ENCODE measurements around the gene SRSF7. TPM values are rescaled to one million over a fixed set of nuclear protein-coding genes. Genes with fewer than 3 reads are reported as not detected.

Gene SRSF7
- total RNA-seq, 1 donor from 2014 or later = 133 TPM

DNA sequence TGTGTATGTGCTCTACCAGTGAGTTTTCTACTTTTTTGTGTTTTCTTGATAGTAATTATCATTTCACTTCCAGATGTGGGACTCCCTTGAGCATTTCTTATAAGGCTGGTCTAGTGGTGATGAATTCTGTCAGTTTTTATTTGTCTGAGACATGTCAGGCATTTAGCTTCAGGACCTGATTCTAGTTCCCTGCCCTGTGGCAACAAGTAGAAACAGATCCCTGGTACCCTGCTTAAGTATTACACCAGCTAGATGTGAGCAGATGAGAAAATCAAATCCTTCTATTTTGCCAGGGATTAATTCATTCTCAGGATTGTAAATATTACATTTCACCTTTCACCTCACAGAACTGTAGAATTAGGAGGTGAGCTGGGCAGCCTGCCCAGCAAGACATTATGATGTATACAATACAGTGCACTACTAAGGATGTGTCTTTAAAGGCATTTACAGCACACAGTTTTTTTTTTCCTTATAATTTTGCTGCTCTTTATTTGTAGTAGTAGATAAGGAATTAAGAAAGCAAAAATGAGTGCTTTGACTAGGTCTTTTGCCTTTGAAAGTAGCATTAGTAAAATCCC, 50.2 kb downstream of the SRSF7 start:
- DNase-seq = no peak

DNA sequence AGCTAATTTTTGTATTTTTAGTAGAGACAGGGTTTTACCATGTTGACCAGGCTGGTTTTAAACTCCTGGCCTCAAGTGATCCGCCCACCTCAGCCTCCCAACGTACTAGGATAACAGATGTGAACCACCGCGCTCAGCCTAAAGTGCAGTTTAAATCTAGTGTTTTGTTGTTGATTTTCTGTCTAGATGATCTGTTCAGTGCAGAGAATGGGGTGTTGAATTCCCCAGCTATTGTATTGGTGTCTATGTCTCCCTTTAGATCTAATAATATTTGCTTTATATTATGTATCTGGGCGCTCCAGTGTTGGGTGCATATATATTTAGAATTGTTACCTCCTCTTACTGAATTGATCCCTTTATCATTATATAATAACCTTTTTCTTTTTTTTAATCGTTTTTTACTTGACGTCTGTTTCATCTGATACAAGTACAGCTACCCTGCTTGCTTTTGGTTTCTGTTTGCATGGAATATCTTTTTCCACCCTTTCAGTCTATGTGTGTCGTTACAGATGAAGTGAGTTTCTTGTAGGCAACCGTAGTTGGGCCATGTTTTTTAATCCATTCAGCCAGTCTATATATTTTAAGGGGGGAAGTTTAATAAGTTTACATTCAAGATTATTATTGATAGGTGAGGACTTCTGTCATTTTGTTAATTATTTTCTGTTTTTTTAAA, 50.9 kb downstream of the SRSF7 start:
- DNase-seq = no peak

DNA sequence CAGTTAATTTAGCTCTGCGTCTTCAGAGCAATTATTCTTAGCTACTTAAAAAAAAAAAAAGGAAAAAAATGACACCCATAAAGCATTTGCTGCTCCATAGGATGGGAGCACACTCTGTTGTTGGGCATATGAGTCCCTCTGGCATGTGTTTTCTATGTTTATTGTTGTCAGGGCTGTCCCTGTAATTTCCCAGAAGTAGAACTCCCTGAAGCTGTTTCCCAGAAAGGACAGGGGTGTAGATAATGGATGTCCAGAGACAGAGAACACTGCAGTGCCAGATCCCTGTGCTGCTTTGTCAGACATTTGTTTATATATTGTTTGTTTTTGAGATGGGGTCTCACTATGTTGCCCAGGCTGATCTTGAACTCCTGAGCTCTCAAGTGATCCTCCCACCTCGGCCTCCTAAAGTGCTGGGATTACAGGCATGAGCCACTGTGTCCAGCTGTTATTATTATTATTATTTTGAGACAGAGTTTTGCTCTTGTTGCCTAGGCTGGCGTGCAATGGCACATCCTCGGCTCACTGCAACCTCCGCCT, 52.6 kb downstream of the SRSF7 start:
- DNase-seq = no peak

DNA sequence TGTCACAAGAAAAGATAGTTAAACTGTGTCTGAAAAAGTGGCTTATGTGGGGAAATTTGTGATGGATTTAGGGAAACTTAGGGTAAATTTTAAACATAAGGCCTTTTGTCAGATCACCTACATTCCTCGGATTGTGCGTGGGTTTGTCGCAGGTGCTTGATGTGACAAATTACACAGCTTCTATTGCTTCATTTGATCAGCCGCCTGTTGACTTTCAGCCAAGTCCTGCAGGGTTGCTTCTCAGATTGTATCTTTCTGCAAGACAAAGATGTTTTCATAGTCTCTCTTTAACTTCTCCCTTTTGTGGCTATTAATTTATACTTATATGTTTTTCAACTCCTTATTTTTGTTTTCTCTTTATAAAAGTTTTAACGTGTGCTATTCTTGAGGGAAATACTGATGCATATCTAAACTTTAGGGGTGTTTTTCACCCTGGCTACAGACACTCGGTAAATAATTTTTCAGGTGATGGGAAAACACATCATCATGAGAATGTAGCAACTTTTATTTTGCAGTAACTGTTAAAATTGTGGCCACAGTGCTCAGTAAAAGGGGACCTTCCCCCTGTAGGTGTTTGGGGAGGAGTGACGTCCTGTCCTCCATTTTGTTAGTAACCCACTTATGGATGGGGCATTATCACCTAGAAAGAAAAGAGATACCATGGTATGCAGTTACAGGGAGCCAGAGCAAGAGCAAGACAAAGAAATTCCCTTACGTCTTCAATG, 53.9 kb downstream of the SRSF7 start:
- peak; percentile 9 for DNase-seq

Other genes starting within 250 kb of the SRSF7 start
- gene HNRNPLL, start 148.4 kb downstream of the SRSF7 start, total RNA-seq = 110 TPM
- gene GALM, start 85.2 kb downstream of the SRSF7 start, total RNA-seq = 3.6 TPM
- gene GEMIN6, start 26.8 kb upstream of the SRSF7 start, total RNA-seq = 13.4 TPM
- 46.5 TPM for gene DHX57, start 124.6 kb upstream of the SRSF7 start, total RNA-seq
- 16.7 TPM for gene MORN2, start 124.6 kb upstream of the SRSF7 start, total RNA-seq
- gene ARHGEF33, start 138.5 kb upstream of the SRSF7 start, total RNA-seq = 3.9 TPM